ENCODE measurements around the gene POU2AF2. TPM values are rescaled to one million over a fixed set of nuclear protein-coding genes. Genes with fewer than 3 reads are reported as not detected.
A peak's percentile ranks its signal among the peaks of the same experiment; 100 is the strongest.

Gene POU2AF2
- total RNA-seq, 1 donor from 2014 or later, result not detected

DNA sequence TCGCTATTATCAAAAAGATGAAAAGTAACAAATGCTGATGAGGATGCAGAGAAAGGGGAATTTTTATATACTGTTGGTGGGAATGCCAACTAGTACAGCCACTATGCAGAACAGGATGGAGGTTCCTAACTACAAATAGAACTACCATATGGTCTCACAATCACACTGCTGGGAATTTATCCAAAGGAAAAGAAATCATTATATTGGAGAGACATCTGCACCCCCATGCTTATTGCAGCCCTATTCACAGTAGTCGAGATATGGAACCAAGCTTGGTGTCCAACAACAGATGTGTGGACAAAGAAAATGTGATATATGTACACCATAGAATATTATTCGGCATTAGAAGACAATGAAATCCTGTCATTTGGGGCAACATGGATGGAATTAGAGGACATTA lies 19.6 kb upstream of the POU2AF2 start:
- no peak for TF ChIP-seq CTCF (IDR thresholded peaks at IDR 0.05)
- H3K4me3 ChIP-seq, result no peak overlapping the region
- intact Hi-C loops (cut with DNase I), result no loop called here
- H3K27ac ChIP-seq, result no peak overlapping the region
- no peaks in the 10 kb centered on the region for H3K36me3 ChIP-seq
- DNase-seq (ENCODE audit: low spot score in 2 of 2), result no peak
- no peaks in the 10 kb centered on the region for H3K9me3 ChIP-seq
- H3K27me3 ChIP-seq, result no peaks in the 10 kb centered on the region
- peaks cover 0 to 2% of the 10 kb centered on the region in 2 donors for H3K4me1 ChIP-seq

DNA sequence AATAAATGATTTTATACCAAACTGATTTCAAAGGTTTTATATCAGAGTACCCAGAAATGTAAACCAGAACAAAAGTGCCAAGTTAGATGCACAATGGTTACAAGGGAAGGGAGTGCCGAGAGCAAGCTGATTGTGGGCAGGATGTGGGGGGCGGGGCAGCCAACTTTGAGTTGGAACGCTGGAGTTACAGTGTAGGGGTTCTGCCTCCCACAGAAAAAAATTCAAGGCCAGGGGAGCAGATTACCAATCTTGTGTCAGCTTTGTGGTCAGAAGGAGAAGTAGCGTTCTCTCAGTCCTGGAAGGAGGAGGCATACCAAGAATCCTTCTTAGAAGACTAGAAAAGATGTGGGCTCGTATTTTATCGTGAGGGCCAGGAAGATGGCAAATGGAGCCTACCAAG lies 15.9 kb upstream of the POU2AF2 start:
- no peaks in the 10 kb centered on the region for H3K36me3 ChIP-seq
- H3K27ac ChIP-seq, result no peak overlapping the region
- intact Hi-C loops (cut with DNase I), result loop anchor here (5.0 to 10.0 kb wide), 3 partner anchors 517 to 1025 kb away; partner anchors contain the start of gene ARHGAP20
- no peak for TF ChIP-seq CTCF (IDR thresholded peaks at IDR 0.05)
- H3K4me1 ChIP-seq, result peaks cover 0 to 2% of the 10 kb centered on the region in 2 donors
- no peak for DNase-seq (ENCODE audit: low spot score in 2 of 2)
- no peak overlapping the region for H3K4me3 ChIP-seq
- H3K9me3 ChIP-seq, result no peaks in the 10 kb centered on the region
- H3K27me3 ChIP-seq, result no peaks in the 10 kb centered on the region

DNA sequence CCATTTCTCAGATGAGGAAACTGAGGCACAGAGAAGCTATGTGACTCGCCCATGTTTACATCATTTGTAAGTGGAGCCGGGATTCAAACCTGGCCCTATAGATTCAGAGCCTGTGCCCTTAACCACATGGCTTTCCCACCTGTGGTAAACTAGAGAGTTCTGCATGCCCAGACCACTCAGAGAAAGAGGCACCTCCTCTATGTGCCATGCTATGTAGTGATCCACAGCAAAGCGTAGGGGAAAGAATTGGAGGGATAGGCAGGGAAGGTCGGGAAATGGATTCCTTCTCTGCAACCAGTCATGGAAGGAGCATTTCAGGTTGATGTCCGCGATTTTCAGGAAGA lies 15.4 kb upstream of the POU2AF2 start:
- intact Hi-C loops (cut with DNase I), result loop anchor here (5.0 to 10.0 kb wide), 3 partner anchors 518 to 1025 kb away; partner anchors contain the start of gene ARHGAP20
- Histone ChIP-seq H3K4me1 (peaks cover 0 to 2% of the 10 kb centered on the region in 2 donors), H3K4me3 (peak overlapping the region; percentile 46 to 54), H3K27me3 (no peaks in the 10 kb centered on the region), H3K36me3 (no peaks in the 10 kb centered on the region), H3K9me3 (no peaks in the 10 kb centered on the region), H3K27ac (no peak overlapping the region)
- DNase-seq (ENCODE audit: low spot score in 2 of 2), result no peak
- no peak for TF ChIP-seq CTCF (IDR thresholded peaks at IDR 0.05)

GRCh38 chr11:111231836-111232235 lies 13.7 kb upstream of the POU2AF2 start:
- no peak for DNase-seq (ENCODE audit: low spot score in 2 of 2)
- intact Hi-C loops (cut with DNase I), result loop anchor here (5.0 to 10.0 kb wide), 3 partner anchors 520 to 1027 kb away; partner anchors contain the start of gene ARHGAP20
- Histone ChIP-seq H3K27ac (no peak overlapping the region), H3K9me3 (no peaks in the 10 kb centered on the region), H3K4me3 (no peak overlapping the region), H3K36me3 (no peaks in the 10 kb centered on the region), H3K27me3 (no peaks in the 10 kb centered on the region), H3K4me1 (peaks cover 0 to 2% of the 10 kb centered on the region in 2 donors)
- TF ChIP-seq CTCF (IDR thresholded peaks at IDR 0.05), result no peak

DNA sequence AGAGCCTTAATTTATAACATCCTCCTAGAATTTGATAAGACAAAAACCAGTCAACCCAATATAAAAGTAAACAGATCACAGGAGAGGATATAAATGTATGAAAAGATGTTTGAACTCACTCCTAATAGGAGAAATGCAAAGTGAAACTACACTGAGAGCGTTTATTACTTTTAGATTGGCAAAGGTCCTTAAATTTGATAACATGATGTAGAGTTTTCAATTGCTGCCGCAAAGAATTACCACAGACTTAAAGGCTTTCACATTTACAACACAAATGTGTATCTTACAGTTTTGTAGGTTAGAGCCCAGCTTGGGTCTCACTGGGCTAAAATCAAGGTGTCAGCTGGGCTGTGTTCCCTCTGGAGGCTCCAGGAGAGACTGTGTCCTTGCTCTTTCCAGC lies 9.1 kb upstream of the POU2AF2 start:
- Histone ChIP-seq H3K4me3 (peak overlapping the region in 1 of 2 donors; percentile 30), H3K27ac (no peak overlapping the region)

More for the DNA sequence above, 9.1 kb upstream of the POU2AF2 start:
- TF ChIP-seq CTCF (IDR thresholded peaks at IDR 0.05), result no peak
- no peaks in the 10 kb centered on the region for H3K9me3 ChIP-seq
- no peaks in the 10 kb centered on the region for H3K36me3 ChIP-seq
- intact Hi-C loops (cut with DNase I), result loop anchor here (10.0 kb wide), 2 partner anchors 772 to 1032 kb away; no protein-coding TSS in a partner anchor
- DNase-seq (ENCODE audit: low spot score in 2 of 2), result no peak
- H3K4me1 ChIP-seq, result no peaks in the 10 kb centered on the region
- no peaks in the 10 kb centered on the region for H3K27me3 ChIP-seq
